ENCODE data around the gene SLC25A38.

DNA sequence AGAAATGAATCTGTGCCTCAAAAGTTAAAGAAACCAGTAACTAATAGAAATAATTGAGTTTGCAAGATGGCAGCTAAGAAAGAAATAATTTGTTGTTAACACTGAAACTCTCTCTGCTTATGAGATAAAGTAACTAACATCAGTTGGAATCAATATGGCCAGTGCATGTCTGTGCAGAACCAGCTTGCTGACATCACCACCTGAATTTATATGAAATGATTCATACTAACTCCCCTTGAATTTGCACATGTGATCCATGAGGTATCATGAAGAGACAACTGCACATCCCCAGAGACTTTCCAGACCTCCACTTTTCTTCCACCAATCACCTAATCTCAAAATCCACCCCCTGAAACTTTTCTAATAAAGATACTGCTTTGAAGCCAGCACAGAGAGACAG, 10.3 kb upstream of the SLC25A38 start:
- TF ChIP-seq CTCF (IDR thresholded peaks at IDR 0.05) (no peak), POLR2A (IDR thresholded peaks at IDR 0.05) (no peak)
